Inflammatory macrophage (primary cell): Measurements from ENCODE around the gene NGF.
A peak's percentile ranks its signal among the peaks of the same experiment; 100 is the strongest.
"Not testable (repeated sequence)": the region's sequence is repeated elsewhere in the genome, so short reads cannot be mapped to it uniquely, and the experiment has no call there.

Experiments used
- DNase-seq, 2 donors: peaks; one replicate each; pipeline ENCODE4 v3.0.0-alpha.2; 2020 to 2022

Gene NGF

GRCh38 chr1:115332813-115333608, 5.0 kb downstream of the NGF start:
- DNase-seq = peak; percentile 51 to 53

DNA sequence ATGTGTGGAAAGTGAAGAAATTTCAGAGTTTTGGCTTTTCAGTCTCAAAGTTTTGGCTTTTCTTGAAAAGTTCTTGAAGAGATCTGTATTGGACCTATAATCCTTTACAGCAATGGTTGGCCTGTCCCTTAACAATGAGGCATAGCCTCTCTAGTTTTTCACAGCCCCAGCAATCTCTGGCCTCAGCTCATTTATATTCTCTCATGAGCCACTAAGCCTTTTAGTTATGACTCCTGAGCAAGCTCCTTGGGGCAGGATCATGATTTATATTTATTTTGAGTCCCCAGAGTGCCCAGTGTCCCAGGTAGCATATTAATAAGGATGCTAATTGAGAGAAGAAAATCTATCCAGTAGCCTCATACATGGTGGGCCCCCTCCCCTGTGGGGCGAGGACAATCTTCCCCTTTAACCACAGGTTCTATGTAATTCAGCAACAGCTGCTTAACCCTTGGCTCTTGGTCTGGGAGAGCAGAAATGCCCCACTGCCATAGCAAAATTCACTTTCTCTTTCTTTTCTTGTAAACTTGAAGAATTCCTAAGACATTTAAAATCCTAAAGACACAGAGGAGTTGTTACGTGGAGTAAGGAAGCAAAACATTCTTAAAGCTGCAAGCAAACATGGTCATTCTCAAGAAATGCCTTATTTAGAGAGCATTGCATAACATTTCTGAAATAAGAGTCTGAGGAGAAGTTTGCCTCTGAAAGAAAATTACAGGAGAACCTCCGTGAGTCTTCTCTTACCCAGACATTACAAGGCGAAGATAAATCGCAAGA, 6.3 kb downstream of the NGF start:
- DNase-seq = no peak

- DNase-seq = no peak
These were observed 7.5 kb downstream of the NGF start for GRCh38 chr1:115330480-115331013.

- DNase-seq = no peak
These were observed 8.1 kb downstream of the NGF start for GRCh38 chr1:115329965-115330364.

DNA sequence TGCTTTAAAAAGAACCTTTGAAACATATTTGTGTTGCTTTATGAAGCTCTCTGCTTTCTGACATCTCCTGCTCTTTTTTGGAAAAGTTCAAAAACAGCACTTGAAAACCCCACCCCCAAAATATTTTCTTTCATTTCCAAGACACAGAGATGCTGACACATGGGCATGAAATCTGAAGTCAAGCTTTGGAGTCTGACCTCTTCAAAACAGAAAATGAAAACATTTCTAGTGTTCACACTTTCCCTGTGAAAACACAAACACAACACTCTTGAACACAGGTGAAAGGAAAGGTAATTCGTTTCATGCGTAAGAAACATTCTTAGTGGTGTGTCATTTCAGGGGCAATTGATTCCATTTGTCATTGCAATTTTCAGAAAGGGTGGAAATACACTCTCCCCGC, 10.8 kb downstream of the NGF start:
- no peak for DNase-seq

DNA sequence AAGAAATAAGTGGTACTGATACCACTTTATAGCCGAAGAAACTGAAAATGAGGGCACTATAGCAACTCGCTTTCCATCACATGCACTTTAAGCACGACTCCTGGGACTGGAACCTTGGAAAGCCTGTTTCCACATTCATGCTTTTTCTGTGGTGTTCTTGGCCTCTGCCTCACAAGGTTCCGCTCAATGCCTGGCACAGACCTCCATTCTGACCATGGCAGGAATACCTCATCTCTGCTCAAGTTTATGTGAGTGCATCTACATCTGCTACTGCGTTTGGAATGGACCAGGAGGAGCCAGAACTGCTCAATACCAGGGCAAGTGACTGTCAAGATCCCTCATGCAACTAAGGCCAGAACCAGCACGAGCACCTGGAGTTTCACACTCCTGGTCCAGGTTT, 11.6 kb downstream of the NGF start:
- DNase-seq = no peak

GRCh38 chr1:115325874-115326273, 12.2 kb downstream of the NGF start:
- DNase-seq = no peak

GRCh38 chr1:115324649-115325420, 13.2 kb downstream of the NGF start:
- DNase-seq = no peak

GRCh38 chr1:115323366-115324004, 14.6 kb downstream of the NGF start:
- DNase-seq = no peak

GRCh38 chr1:115322631-115323030, 15.4 kb downstream of the NGF start:
- no peak for DNase-seq

GRCh38 chr1:115320377-115320776, 17.7 kb downstream of the NGF start:
- DNase-seq = no peak

DNA sequence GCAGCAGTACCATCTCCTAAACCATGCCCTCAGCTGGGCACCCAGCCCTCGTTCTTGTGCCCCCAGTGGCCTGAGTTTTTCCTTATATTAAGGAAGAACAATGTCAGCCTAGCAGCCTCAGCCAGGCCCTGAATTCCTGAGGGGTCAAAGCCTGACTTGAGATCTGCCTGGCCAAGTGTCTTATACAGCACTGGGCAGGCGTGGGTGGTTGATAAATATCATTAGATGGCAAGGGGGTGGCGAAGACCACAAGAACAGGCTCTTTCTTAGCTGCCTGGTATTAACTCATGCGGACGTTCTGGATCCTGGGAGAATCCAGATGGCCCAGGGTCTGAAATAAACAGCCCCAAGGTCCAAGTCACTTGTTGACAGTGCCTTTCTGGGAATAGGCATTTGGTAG, 18.3 kb downstream of the NGF start:
- DNase-seq = no peak

DNA sequence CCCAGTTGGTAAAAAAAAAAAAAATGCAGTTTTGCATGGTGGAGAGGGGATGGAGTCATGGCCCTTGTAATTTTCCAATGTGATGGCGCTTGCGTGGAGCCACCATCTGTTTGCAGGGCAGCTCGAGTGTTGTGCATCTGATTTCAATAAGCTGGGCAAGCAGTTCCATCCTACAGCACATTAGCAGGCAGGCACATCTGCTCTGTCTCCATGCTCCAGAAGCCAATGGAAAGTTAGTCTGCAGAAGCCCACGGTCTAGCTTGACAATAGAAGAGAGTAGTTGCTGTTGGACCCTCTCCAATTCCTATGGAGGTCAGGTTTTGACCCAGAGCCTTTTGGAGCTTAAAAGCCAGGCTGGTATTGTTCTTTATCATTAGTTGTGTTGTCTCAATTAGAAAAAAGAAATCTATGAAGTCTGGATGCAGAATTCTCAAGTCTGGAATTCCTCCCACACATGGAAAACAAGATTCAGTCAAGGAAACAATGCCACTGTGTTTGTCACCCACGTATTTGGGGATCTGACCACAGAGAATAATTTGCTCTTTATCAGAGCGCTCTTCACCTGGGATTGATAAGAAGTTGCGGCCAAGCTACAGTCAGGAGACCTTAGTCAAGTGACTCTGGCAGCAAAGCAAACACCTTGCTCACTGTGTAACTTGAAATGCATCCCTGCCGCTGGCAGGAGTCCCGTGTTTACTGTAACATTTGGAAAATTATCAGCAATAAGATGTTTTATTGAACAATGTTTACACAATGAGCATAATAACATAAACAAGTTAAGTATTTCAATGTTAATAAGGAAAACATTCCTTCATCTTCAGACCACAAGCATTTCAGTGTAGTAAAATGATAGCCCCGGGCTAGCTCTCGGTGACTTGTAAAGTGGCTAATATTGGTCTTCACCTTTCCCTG, 20.7 kb downstream of the NGF start:
- DNase-seq = no peak

GRCh38 chr1:115314765-115315164, 23.3 kb downstream of the NGF start:
- DNase-seq = no peak

- no peak for DNase-seq
These were observed 24.0 kb downstream of the NGF start for GRCh38 chr1:115314092-115314491.

DNA sequence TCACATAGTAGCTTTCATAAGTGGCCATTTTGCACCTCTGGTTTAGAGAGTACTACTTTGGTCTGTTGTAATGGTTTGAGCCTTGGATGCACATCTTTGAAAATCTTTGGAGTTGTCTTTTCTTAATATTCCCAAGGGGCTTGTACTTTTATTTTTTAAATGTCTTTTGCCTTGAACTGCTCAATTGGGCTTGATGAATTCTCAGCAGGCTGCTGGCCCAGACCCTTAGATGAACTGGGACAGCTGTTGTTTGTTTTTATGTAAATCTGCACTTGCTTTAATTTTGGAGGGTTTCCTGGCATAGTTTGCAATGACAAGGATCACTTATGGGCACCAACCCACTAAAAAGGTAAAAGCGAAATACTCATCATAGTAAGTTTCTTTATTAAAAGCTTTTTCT, 24.9 kb downstream of the NGF start:
- no peak for DNase-seq

- no peak for DNase-seq
These were observed 25.3 kb downstream of the NGF start for GRCh38 chr1:115312742-115313141.

DNA sequence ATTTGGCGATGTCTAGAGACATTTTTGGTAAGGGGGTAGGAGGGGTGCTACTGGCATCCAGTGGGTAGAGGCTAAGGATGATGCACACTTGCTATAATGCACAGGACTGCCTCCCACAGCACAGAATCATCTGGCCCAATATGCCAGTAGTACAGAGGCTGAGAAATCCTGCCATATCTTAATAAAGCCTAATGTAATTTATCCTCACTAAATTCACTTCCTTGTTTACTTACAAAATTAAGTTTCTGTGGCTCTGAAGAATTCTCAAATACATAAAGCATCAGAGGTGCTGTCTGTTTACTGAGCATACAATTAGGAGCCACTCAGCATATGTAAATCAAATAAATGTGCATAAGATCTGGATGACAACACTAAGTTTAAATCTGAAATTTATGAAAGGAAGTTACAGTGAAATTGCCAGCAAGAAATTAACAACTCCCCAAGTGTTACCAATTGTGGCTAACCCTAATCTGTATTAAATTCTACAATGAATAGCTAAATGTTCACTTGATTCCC, 26.5 kb downstream of the NGF start:
- no peak for DNase-seq

GRCh38 chr1:115310581-115311473, 27.2 kb downstream of the NGF start:
- DNase-seq = no peak

GRCh38 chr1:115309504-115309903, 28.5 kb downstream of the NGF start:
- not testable (repeated sequence) for DNase-seq
